GM20000 (cell line): ENCODE data around the gene RBM3.
A peak's percentile ranks its signal among the peaks of the same experiment; 100 is the strongest.
"Not testable (repeated sequence)": the region's sequence is repeated elsewhere in the genome, so short reads cannot be mapped to it uniquely, and the experiment has no call there.

Source experiments
- DNase-seq: peaks from one replicate; pipeline ENCODE4 v3.0.0; 2012; ENCODE audit warnings: low spot score
- TF ChIP-seq, protein P1 (sequence below): IDR thresholded peaks from 2 replicates; pipeline ENCODE4 v1.5.1; 2012; ENCODE audit warnings: mild to moderate bottlenecking, control low read depth; ENCODE audit errors: extremely low read depth, missing control alignments

The RBM3 gene

DNA sequence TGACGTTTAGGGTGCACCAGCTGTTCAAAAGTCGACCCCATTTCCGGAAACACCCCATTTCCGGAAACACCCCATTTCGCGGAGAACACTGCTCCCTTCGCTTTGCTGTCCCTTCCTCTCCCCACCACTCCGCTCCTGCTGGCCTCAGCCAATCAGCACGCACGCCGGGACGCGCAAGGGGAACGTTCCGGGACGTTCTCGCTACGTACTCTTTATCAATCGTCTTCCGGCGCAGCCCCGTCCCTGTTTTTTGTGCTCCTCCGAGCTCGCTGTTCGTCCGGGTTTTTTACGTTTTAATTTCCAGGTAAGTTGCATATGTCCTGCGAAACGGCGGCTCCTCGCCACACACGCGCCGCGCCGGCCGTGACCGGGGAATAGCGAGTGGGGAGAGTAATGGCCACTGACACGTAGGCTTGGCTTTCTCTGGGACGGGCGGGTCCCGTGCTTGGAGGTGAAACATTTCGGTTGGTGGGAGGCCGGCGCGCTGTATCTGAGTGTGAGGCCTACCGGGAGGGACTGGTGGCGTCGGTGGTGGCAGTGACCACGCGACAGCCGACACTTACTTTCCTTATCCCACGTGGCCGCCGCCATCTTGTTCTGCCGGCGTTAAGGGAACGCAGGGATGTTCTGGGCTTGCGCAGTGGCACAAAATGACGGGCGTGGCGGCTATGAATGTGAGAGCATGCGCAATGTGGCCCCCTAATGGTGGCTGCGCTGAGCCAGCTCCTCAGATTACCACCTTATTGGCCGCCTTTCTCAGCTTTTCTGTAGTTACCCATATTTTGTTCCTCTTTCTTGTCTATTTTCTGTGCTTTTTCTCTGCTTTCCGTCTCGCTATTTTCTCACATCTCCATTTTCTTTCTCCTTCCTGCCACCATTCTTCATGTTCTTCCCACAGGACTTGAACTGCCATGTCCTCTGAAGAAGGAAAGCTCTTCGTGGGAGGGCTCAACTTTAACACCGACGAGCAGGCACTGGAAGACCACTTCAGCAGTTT is at the start of gene RBM3:
TSS of gene RBM3 (plus strand) at position 215 of the 997 bp plus-strand sequence. CDS start at position 912, 697 bp downstream.
- TF ChIP-seq, protein P1, sequence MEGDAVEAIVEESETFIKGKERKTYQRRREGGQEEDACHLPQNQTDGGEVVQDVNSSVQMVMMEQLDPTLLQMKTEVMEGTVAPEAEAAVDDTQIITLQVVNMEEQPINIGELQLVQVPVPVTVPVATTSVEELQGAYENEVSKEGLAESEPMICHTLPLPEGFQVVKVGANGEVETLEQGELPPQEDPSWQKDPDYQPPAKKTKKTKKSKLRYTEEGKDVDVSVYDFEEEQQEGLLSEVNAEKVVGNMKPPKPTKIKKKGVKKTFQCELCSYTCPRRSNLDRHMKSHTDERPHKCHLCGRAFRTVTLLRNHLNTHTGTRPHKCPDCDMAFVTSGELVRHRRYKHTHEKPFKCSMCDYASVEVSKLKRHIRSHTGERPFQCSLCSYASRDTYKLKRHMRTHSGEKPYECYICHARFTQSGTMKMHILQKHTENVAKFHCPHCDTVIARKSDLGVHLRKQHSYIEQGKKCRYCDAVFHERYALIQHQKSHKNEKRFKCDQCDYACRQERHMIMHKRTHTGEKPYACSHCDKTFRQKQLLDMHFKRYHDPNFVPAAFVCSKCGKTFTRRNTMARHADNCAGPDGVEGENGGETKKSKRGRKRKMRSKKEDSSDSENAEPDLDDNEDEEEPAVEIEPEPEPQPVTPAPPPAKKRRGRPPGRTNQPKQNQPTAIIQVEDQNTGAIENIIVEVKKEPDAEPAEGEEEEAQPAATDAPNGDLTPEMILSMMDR: no peak
- DNase-seq: peak; percentile 81

DNA sequence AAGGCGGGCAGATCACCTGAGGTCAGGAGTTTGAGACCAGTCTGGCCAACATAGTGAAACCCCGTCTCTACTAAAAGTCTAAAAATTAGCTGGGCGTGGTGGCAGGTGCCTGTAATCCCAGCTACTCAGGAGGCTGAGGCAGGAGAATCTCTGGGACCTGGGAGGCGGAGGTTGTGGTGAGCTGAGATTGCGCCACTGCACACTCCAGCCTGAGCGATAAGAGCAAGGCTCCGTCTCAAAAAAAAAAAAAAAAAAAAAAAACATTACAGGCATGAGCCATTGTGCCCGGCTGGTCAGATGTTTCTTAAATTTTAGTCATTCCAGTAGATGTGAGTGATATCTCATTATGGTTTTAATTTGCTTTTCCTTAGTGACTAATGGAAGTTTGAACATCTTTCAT is 48.4 kb upstream of the RBM3 start:
- not testable (repeated sequence) for DNase-seq

DNA sequence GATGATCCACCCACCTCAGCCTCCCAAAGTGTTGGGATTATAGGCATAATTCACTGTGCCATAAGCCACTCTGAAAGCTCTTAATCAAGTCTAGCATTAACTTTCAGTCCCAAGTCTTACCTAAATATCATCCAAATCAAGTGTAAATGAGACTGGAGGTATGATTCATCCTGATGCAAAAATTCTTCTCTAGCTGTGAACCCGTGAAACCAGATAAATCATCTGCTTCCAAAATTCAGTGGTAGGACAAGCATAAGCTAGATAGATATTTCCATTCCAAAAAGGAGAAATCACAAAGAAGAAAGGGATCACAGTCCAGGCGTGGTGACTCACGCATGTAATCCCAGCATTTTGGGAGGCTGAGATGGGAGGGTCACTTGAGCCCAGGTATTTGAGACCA is 43.5 kb upstream of the RBM3 start:
- DNase-seq: no peak
- TF ChIP-seq, protein P1: no peak

DNA sequence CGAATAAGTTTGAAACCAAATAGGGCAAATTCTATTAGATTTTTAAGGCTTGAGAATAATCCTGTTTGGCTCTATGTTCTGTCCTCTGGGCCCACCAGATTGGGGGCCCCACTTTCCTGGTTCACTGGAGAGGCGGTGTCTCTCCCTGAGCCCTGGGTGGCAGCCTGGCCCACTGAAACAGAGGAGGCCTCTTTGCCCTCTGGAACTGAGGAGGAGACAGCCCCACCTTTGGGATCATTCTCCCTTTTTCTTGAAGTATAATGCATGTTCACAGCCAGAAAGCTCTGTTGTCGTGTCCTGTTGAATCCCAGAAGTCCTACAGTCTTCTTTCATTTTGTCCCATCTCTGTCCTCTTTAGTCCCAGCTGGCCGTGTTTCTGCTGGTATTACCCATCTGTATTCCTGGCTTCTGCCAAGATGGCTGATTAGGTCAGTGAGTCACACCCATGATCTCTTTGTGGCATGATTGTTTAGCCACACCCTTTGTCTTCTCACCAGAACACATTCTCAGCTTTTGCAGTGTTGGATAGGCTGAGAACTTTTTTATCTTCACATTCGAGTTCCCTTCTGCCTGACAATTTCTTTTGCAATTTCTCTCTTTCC is 42.8 kb upstream of the RBM3 start:
- TF ChIP-seq, protein P1: no peak
- DNase-seq: no peak

DNA sequence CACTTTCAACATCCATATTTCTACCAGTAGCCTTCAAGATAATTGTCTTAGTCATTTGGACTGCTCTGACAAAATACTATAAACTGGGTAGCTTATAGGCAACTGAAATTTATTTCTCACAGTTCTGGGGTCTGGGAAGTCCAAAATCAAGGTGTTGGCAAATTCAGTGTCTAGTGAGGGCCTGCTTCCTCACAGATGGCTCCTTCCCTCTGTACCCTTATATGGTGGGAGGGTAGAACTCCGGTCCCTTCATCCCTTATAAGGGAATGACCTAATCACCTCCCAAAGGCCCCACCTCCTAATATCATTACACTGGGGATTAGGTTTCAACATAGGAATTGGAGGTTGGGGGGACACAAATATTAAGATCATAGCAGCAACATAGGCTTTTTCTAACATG is 42.1 kb upstream of the RBM3 start:
- TF ChIP-seq, protein P1: no peak
- no peak for DNase-seq

DNA sequence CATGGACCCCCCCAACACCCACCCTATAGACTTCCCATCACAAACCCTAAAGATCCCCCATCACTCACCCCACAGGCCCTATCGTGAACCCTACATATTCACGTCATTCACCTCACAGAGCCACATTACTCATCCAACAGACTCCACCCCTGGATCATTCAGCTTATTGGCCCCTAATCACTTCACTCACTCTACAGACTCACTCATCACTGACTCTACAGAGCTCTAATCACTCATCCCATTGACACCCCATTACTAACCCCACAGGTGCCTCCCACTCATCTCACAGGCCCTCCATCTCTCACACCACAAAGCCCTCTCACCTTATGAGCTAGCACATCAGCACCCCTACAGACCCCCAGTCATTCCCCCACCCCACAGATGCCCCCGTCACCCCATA is 41.1 kb upstream of the RBM3 start:
- TF ChIP-seq, protein P1: no peak
- no peak for DNase-seq

DNA sequence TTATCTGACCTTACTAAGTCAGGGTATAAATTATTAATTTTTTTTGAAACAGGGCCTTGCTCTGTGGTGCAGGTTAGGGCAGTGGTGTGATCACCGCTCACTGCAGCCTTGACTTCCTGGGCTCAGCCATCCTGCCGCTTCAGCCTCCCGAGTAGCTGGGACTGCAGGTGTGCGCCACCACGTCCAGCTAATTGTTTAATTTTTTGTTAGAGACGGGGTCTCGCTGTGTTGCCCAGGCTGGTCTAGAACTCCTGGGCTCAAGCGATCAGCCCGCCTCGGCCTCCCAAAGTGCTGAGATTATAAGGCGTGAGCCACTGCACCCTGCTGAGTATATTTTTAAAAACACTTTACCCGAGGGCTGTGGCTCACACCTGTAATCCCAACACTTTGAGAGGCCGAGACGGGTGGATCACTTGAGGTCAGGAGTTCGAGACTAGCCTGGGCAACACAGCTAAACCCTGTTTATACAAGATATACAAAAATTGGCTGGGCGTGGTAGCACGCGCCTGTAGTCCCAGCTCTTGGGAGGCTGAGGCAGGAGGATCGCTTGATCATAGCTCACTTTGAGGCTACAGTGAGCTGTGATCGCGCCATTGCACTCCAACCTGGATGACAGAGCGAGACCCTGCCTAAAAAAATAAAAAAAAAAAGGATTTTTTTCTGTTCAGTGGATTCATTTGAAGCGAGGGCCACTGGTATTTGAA is 35.5 kb upstream of the RBM3 start:
- TF ChIP-seq, protein P1: no peak
- no peak for DNase-seq
